NCI-H446 treated with DMSO at 0.1 percent for 48 hours (cell line): Measurements from ENCODE around the gene PSTPIP1.

ENCODE experiments used
- DNase-seq: peaks from one replicate; lab custom pipeline; 2025; lab: John Stamatoyannopoulos, UW

Gene PSTPIP1

DNA sequence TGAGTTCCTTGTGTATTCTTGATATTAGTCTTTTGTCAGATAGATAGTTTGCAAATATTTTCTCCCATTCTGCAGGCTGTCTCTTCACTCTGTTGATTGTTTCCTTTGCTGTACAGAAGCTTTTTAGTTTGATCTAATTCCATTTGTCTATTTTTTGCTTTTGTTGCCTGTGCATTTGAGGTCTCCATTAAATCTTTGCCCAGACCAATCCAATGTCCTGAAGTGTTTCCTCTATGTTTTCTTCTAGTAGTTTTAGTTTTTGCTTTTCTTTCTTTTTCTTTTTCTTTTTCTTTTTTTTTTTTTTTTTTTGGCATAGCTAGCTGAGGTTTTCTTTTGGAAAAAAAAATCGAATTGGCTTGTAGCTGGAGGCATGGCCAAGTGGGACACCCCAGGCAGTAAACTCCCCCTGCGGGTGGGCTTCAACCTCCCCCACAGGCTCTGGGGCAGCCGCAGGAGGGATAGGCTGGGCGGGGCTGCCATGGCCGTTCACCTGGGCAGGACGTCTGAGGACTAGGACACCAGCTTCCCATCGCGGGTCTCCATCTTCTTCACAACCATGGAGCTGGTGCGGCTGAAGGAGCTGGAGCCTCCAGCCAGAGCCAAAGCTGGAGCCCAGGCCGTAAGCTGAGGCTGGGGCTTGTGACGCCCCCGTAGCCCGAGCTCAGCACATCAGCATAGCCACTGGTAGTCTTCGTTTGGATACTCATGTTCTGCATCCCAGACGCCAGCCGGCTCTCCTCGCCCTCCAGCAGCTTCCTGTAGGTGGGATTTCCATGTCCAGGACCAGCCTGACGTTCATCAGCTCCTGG, 16.2 kb upstream of the PSTPIP1 start:
- DNase-seq, result no peak

DNA sequence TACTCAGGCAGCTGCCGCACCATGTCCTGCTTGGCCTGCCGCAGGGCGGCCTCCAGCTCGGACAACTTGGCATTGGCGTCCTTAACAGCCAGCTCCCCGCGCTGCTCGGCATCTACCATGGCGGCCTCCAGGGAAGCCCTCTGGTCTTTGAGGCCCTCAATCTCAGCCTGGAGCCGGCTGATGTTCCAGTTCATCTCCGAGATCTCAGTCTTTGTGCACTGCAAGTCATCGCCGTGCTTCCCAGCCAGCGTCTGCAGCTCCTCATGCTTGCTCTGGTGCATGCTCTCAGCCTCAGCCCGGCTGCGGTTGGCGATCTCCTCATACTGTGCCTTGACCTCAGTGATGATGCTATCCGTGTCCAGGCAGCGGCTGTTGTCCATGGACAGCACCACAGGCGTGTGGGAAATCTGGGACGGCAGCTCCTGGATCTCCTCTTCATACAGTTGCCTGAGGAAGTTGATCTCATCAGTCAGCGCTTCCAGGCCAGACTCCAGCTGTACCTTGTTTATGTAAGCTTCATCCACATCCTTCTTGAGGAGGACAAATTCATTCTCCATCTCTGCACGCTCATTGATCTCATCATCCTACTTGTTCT, 15.5 kb upstream of the PSTPIP1 start:
- no peak for DNase-seq

DNA sequence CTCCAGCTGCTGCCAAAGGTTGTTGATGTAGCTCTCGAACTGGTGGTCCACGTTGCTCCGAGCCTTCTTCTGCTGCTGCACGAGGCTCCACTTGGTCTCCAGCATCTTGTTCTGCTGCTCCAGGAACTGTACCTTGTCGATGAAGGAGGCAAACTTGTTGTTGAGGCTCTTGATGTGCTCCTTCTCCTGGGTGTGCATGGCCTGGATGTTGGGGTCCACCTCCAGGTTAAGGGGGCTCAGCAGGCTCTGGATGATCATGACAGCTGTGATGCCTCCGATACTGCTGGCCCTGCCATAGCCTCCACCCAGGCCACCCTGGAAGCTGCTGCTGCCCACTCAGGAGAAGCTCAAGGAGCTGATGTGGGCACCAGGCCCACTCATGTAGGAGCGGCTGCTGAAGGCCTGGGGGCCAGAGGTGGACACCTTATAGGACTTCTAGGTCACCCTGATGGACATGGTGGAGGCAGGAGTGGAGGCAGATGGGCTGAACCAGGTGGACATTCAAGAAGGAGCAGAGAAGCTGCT, 14.9 kb upstream of the PSTPIP1 start:
- no peak for DNase-seq

DNA sequence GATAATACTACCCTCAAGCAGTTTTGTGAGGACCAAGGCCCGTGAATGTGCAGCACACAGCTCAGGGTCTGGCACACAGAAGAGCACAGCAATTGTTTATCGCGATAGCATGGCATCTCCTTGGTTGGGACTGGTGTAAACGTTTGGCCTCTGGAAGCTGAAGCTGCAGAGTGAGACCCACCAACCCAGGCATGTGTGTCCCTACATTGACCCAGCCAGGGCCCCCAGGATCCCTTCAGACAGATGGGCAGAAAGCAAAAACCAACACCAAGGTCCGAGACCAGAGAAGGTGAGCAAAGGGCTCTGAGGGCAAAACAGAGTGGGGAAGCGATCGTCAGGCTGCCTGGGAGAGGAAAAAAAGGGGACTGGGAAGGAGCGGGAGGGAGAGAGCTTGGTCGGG, 12.6 kb upstream of the PSTPIP1 start:
- DNase-seq, result no peak

DNA sequence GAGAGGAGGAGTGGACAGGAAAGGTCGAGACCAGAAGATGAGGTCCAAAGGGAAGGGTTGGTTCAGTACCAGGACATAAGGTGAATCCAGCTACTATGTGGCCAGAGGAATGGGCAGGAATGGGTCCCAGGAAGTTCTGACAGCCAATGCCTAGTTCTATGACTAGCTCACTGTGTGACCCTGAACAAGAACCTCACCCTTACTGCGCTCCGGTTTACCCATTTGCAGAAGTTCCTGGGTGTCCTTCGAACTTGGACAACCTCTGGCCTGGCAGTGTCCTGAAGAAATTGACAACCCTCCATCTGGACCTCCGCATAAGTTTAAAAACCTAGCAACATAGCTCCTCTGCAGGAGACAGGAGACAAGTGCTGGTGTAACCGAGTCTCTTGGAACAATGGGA, 12.2 kb upstream of the PSTPIP1 start:
- DNase-seq, result no peak

DNA sequence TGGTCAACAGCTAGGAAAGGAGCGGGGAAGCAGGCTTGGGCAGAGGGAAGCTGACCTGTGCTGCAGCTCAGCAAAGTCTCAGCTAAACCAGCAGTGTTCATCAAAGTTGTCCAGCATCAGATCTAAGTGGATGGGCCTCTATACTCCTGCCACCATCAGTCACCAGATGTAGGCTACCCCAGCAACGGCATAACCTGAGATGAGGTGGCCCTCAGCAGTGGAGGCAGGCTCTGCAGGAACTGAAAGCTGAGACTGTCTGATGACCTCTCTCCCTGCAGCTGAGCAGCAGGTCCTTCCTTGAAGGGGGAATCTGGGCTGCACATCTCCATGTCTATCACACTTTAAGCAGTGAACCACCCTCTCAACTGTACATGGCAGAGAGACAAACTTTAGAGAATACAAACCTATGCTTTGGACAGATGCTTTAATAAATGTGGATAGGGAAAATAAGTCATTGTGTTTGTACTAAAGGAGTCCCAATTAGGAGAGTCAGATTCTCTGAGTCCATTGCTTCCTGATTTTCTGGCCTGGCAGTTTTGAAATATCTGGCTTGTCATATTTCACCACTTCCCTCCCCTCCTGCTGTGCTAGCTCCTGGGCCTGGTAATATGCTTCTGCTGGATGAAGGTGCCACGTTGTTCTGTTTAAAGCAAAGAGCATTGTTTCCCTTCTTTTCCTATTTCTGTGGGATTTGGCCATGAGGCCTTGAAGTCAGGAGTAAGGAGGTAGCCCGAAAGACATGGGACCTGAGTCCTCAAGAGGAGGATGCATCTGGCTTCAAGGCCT, 11.1 kb upstream of the PSTPIP1 start:
- DNase-seq, result no peak

DNA sequence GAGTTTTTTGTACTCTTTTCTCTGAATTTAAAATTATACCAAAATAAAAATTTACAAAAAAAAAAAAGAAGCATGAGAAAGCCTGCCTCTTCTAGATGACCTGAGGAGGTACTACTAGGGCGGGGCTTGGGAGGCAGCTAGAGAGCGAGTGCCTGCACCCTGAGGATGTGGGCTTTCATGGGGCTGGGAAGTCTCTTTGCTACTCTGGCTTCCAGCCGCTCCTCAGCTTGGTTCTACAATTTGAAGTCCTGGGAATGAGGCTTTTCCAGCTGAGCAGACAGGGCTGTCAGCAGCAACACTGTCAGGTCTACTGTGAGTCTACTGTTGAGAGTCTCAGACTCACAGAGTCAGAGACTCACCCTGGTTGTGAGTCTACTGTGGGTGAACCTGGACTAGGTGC, 8.2 kb upstream of the PSTPIP1 start:
- DNase-seq, result no peak

DNA sequence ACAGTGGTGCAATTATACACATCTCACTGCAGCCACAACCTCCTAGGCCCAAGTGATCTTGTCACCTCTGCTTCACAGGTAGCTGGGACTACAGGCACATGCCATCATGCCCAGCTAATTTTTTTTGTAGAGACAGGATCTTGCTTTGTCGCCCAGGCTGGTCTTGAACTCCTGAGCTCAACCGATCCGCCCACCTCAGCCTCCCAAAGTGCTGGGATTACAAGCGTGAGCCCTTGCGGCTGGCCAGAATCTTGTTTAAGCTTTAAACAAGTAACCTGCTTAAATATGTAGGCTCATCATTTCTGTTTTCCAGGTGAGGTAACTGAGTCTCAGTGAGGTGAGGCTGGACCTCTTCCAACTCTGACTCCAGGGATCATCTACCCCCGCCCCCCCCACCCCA, 7.7 kb upstream of the PSTPIP1 start:
- no peak for DNase-seq

DNA sequence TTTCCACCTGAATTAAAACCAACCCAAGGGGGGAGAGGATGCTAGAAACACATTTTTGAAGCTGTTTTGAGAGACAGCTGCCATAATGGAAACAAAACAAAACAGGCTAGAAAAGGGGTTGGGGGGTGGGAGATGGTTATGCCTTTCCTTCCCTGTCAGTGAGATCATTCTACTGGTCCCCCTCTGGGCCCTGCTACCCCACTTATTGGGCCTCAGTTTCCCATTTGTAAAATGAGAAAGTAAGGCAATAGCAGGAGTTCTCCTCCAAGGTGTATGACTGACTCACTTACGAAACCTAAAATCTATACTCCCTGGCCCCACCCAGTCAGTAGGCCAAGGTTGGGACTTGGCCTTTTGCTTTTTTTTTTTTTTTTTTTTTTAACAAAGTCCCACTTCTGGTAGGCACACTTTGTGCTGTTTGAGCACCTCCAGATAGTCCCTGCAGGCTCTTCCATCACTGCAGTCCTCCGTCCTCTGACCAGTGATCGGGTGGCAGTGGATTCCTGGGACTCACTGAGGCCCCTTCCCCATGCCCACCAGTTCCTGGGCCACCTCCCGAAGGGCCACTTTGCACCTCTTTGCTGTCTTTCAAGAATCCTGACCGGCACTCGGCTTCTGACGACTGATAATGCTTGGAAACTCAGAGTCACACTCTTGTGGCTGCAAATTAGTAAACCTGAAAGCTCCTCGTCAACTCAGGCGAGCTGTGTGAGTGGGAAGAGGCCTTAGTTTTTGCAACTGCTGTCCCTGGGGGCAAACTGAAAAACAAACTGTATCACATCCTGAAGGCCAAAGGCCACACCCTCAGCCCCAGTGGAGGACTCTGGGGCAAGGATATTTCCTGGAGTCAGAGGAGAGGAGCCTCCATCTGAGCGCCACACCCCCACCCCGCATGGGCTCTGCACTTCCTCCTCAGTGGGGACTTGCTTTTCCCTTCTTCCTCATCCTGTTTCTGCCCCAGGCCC, 6.7 kb upstream of the PSTPIP1 start:
- no peak for DNase-seq

DNA sequence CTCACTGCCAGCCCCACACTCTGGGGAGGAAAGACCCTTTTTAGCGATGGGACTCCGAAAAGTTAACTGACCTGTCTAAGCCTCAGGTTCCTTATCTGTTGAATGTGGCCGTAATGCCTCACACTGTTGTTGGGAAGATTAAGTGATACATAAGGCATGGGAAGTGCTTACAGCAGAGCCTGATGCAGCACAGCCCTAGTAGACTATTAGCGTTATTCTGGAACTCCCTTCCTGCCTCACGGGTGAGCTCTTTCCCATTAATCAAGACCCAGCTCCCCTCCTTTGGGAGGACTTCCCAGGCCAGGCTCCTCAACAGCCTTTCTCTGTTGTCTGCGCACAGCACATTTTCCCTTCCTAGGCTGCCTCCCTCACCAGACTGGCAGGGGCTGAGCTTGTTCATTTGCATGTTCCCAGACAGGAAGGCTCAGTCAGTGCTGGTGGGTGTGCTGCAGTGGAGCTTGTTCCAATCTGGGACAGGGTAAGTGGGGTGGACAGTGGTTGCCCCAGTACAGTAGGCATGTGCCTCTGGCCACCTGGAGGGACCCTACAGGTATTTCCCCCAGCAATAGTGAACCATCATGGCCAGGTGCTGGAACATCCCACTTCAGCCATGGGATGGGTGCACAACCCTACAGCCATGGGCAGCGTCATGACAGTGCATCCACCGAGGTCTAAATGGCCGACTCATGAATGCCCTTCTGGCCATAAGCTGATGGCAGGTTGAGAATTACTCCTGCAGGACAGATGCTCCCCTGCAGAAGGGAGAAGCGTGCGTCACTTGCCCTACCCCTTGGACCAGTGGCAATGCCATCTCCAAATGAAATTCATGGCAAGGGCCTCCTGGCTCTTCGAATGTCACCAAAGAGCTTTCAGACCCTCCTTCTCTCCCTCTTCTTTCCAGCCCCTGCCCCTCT, 5.8 kb upstream of the PSTPIP1 start:
- DNase-seq, result no peak

DNA sequence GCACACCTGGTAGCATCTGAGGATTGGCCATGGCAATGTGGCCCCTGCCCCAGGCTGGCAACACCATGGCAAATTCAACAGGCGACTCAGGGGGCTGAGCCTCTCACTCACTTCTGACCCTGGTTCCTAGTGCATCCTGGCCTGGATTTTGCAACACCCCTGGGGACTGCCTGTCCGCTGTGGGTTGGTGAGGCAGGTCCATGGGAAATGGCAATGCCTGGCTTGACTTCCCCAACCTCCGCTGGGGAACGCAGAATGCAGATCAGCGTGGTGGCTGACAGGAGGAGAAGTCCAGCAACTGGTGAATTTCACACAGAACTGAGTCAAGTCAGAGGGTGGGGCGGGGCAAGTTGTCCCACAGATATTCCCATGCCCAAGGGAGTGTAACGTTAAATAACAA, 3.9 kb upstream of the PSTPIP1 start:
- DNase-seq, result no peak

DNA sequence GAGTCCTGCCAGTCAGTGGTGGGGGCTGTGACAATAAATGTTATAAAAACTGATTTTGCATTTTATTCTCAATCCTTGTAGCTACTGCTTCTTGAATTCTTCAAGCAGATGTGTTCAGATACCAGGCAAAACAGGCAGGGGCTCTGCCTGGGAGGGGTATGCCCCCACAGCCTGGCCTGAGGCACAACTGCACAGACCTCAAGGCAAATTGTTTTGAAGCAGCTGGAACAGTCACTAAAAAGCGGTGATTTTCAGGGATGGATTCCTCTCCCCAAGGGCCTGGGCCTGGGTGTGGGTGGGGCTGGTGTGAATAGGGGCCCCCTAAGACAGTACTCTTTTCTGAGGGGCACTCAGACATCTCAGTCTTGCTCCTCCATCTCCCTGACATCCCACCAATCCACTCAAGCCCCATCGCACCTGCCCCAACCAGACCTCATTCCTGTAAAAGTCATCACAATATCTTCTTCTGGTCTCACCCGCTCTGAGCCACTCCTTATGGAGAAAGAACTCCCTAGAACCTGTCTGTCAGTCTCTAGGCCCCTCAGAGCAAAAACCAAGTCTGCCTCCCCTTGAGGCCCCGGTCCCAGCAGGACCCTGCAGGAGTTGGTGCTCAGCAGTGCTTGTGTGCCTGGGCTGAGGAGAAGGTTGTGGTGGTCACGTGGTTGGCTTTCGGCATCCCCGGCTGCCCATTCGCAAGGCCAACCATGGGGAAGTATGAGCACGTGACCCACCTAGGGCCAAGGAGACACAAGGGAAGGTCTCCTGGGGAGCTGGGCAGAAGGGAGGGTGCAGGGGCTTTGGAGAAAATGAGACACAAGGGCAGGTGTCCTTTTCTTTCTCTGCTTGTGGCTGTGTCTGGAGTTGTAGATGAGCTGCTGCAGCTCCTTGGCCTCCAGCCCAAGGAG, 2.9 kb upstream of the PSTPIP1 start:
- DNase-seq, result no peak

DNA sequence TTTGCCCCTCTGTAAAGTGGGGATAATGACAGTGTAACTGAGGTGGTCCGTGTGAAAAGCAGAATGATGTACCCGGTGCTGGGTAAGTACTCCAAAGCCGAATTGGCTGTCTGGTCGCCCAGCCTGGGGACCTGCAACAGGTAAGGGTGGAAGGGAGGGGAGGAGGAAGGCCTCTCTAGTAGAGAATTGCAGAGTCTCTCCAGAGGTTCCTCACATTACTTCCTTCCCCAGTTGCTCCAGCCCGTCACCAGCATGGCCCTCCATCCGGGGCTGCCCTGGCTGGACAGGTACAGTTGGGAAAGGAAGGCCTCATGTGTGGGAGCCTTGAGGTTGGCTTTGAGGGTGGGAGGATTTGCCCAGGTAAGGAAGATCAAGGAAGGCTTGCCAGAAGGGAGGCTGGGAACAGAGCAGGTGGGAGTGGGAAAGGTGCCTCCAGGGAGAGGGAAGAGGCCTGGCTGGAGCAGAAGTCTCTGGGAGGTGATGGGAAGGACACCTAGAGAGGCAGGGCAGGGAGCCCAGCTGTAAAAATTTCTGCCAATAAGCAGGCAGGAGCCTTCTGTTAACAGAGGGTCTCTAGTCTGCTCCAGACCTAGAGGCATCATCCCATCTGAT, 1.7 kb upstream of the PSTPIP1 start:
- DNase-seq, result no peak

DNA sequence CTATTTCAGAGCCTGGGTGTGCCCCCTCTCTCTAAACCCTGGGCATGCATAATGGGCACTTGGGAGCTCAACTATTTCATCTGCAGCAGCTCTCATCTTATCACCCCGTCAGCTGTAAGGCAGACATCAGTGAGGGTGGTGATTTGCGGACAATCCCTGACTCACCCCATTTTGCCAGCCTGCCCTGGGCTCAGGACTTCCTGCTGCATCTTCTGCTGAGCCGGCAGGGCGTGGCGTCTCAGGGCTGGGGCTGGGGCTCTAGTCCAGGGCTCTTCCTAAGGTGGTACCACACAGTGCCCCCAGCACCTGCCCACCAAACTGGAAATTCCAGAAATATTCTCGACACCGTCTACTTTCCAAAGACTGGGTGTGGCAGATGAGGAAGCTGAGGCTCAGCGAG, 925 bp upstream of the PSTPIP1 start:
- DNase-seq, result no peak

DNA sequence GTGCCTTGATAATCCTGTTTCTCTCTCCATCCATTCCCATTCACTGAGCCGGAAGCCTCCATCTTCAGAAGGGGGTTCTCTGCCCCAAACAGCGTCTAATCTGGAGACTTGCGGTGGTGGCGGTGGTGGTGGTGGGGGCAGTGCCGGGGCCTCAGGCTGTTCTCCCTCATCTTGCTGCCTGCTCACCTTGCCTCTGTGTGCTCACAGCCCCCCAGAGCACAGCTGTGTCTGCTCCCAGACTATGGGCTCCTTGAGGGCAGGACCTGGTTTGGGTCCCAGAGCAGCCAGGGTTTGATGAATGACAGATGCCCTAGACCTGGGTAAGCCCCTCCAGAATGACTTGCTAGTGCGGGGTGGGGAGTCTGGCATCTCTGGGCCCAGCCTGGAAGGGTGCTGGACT, 430 bp upstream of the PSTPIP1 start:
- DNase-seq, result no peak

DNA sequence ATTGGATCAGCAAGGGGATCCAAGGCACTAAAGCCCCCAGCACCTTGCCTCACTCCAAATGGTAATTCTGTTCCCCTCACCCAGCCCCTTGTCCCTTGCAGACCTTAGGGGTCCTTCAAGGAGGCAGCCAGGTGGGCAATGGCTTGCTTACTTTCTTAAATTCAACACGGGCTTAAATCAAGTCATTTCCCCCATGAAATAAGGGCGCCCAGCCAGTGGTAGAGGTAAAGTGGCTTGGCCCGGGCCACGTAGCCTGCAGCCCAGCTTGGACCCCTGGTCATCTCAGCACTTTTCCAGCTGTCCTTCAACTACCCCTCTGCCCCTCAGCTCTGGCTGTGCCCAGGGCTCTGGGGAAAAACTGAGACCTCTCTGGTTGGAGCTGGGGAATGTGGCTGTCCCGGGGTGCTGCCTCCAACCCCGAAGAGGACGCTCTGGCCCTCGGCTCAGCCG, 1.2 kb downstream of the PSTPIP1 start:
- no peak for DNase-seq

DNA sequence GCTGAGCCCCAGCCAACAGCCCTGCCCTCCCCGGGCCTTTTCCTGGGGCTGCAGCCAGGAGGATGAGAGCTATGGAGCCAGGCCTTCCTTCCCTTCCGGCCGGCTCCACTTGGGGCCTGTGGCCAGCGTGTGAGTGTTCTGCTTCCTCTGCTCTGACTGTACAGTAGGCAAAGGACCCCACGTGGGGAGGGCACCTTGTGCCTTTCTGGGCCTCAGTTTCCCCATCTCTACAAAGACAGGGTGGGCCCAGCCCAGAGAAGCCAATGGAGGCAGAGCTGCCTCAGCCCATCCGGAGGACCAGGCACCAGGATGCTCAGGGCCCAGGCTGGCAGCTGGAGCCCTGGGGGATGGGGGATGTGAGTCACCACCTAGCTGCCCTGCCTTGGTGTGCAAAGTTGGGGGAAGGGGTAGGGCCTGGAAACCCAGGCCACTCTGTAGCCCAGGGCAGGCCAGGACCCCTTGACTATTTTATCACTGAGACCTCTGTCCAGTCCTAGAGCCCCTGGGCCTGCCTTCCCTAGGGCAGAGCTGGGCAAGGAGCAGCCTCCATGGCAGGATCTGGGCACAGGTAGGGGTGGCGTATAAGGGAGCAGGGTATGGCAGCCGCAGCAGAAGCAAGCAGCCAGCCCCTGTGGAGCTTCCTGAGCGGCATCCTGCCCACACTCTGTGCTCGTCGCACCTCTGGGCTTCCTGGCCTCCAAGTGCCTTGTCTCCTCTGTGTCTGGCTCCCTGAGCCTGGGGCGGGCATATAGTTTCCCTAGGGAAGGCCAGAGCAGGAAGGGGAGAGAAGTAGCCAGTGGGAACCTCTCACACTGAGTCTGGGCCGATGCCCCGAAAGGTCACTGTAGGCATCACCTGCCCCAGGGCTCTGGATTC, 1.8 kb downstream of the PSTPIP1 start:
- peak; percentile 3 for DNase-seq

DNA sequence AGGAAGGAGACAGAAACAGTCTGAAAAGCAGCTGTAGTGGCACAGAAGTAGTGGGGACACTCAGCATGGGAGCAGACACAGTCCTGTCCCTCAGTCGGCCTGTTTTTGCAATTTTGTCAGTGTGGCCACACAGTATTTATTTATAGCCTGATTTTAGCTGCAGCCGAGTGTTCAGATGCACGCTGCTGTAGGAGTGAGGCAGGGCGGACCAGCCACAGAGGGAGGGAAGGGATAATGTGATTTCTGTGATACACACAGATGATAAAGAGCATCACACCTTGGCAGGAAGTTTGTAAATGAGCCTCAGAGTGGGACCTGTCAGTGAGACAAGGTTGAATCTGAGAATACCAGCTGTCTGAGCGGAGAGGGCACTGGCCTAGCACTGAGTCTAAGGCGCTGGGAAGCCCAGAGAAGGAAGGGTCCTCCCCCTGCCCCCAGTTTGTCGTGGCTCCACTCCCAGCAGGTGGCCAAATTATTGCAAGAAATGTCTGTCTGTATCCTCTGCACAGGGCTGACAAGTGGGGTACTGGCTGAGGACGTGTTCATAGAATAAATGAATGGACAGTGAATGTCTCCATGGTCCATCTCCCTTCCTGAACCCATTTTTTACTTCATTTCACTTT, 3.8 kb downstream of the PSTPIP1 start:
- no peak for DNase-seq
